Esophagus squamous epithelium (tissue), 5 donors: ENCODE data around the gene HPSE2. TPM values are rescaled to one million over a fixed set of nuclear protein-coding genes. Genes with fewer than 3 reads are reported as not detected.

Experiments
- DNase-seq: peaks from one replicate; lab custom pipeline; 2025; lab: John Stamatoyannopoulos, UW
- H3K27ac ChIP-seq, 4 donors: fragments of 200-600 bp; sonication (generic); one replicate each; pipeline ENCODE4 v1.5.1; 2016 to 2019; ENCODE audit warnings: mild to moderate bottlenecking in 1 of 4
- H3K27me3 ChIP-seq, 4 donors: fragments of 200-600 bp; sonication (generic); 1 replicate in 3 of 4; 2 replicates in 1 of 4; pipeline versions ENCODE4 v1.5.1 to v1.6.0; 2017 to 2021; ENCODE audit warnings: antibody characterized with exemption in 1 of 4
- H3K36me3 ChIP-seq, 3 donors: fragments of 200-600 bp; sonication (generic); one replicate each; pipeline ENCODE4 v1.5.1; 2016 to 2019
- H3K4me1 ChIP-seq, 3 donors: fragments of 200-600 bp; sonication (generic); one replicate each; pipeline ENCODE4 v1.5.1; 2017 to 2019
- H3K4me3 ChIP-seq, 4 donors: fragments of 200-600 bp; sonication (generic); 1 replicate in 3 of 4; 2 replicates in 1 of 4; pipeline ENCODE4 v1.5.1; 2016 to 2019; ENCODE audit warnings: mild to moderate bottlenecking in 2 of 4, moderate library complexity in 1 of 4
- H3K9me3 ChIP-seq, 3 donors: fragments of 200-600 bp; sonication (generic); one replicate each; pipeline ENCODE4 v1.5.1; 2016 to 2019
- POLR2A ChIP-seq, 4 donors: fragments of 450-650 bp; IDR thresholded peaks; one replicate each; pipeline ENCODE4 v1.6.1; 2017; ENCODE audit warnings: antibody characterized with exemption in 4 of 4, mild to moderate bottlenecking in 4 of 4, moderate library complexity in 3 of 4
- WGBS, 2 donors: methylation state at CpG; one replicate each; pipeline ENCODE4 v1.1.5; 2018; 5-methylcytosine and 5-hydroxymethylcytosine counted together
- intact Hi-C: fragments of 100-400 bp; cut with DNase I; formaldehyde crosslinking; loops from one replicate; pipeline ENCODE4 v1.15.0; 2022
- total RNA-seq, 4 donors: library from RNA; depleted of rRNA; stranded (reverse); fragments of >200 nt; gene quantifications; one replicate each; pipeline ENCODE4 v1.1.0, GENCODE V29; 2016
- TF ChIP-seq, protein P1 (sequence below), 6 experiments: fragments of 450-650 bp in 4 of 6; fragments of 200-600 bp in 2 of 6; sonication (generic) in 2 of 6; IDR thresholded peaks; one replicate each; pipeline ENCODE4 v1.5.1; 2016 to 2019; ENCODE audit warnings: antibody characterized with exemption in 6 of 6, mild to moderate bottlenecking in 4 of 6, moderate library complexity in 4 of 6
- donor health status: DM: yes; HTN: yes; CAD: no.

HPSE2 gene
- total RNA-seq, 4 donors from 2014 or later, result 0.47 to 5.3 (median 2.6) TPM

DNA sequence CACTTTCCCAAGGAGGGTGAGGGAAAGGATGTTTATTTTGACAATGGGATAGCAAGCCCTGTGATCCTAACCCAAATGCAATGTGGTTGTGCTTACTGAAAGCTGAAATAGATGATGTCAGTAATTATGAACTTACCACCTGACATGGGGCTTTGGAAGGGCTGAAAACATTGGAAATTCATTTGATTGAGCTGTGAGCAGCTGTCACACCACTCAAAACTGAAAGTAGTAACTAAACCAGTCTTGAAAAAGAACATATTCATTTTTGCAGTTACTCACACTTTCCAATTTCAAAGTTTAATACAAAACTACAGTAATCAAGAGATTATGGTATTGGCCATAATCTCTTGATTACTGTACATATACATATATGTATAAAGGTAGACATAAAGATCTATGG lies 633.4 kb downstream of the HPSE2 start:
- TF ChIP-seq POLR2A (IDR thresholded peaks at IDR 0.05), result no peak
- TF ChIP-seq, protein P1, sequence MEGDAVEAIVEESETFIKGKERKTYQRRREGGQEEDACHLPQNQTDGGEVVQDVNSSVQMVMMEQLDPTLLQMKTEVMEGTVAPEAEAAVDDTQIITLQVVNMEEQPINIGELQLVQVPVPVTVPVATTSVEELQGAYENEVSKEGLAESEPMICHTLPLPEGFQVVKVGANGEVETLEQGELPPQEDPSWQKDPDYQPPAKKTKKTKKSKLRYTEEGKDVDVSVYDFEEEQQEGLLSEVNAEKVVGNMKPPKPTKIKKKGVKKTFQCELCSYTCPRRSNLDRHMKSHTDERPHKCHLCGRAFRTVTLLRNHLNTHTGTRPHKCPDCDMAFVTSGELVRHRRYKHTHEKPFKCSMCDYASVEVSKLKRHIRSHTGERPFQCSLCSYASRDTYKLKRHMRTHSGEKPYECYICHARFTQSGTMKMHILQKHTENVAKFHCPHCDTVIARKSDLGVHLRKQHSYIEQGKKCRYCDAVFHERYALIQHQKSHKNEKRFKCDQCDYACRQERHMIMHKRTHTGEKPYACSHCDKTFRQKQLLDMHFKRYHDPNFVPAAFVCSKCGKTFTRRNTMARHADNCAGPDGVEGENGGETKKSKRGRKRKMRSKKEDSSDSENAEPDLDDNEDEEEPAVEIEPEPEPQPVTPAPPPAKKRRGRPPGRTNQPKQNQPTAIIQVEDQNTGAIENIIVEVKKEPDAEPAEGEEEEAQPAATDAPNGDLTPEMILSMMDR (IDR thresholded peaks at IDR 0.05), result no peak
- no peaks in the 10 kb centered on the region for H3K9me3 ChIP-seq
- H3K4me3 ChIP-seq, result no peak overlapping the region
- peaks cover 0 to 3% (median 0%) of the 10 kb centered on the region in 4 donors for H3K27me3 ChIP-seq
- H3K27ac ChIP-seq, result no peak overlapping the region
- no peak for DNase-seq
- intact Hi-C loops, result no loop called here
- H3K36me3 ChIP-seq, result no peaks in the 10 kb centered on the region
- no peaks in the 10 kb centered on the region for H3K4me1 ChIP-seq

DNA sequence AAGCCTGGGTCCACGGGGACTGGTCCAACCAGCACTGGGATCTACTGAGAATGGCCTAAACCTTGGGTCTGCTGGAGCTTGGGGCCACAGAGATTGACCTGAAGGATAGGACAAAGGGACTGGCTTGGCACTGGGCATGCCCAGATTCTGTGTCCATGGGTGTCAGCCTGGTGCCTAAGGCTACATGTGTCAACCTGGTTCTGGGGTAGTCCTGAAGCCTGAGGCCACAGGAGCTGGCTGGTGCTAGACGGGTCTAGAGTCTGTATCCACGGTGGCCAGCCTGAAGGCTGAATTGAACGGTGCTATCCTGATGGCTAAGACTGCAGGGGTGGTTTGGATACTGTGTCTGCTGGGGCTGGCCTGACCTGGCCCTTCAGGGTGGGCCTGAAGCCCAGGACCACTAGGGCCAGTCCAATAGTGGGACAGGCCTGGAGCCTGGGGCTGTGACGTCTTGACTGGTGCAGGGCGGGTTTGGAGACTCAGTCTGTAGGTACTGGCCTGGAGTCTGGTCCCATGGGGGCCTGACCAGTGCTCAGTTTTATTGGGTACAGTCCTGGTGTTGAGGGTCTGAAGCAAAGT lies 636.5 kb downstream of the HPSE2 start:
- TF ChIP-seq, protein P1 (IDR thresholded peaks at IDR 0.05), result no peak
- no peak for TF ChIP-seq POLR2A (IDR thresholded peaks at IDR 0.05)
- Histone ChIP-seq H3K4me1 (no peaks in the 10 kb centered on the region), H3K9me3 (no peaks in the 10 kb centered on the region), H3K27me3 (no peaks in the 10 kb centered on the region), H3K36me3 (no peaks in the 10 kb centered on the region), H3K27ac (no peak overlapping the region), H3K4me3 (no peak overlapping the region)
- no peak for DNase-seq
- 62% methylated on average over 2 of the region's 6 CpGs; no CpG with 5 or more reads in 1 of the 2 donors for WGBS, 2 donors
- intact Hi-C loops, result no loop called here

DNA sequence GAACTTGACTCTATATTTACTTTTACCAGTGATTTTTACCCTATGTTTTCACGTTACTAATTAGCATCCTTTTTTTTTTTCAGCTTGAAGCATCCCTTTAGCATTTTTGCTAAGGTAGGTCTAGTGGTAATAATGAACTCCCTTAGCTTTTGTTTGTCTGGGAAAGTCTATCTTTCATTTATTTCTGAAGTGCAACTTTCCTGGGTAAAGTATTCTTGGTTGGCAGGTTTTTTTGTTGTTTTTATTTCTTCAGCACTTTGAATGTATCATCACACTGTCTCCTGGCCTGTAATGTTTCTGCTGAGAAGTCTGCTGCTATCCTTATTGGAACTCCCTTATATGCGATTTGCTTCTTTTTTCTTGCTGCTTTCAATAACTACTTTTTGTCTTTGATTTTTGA lies 639.2 kb downstream of the HPSE2 start:
- no peaks in the 10 kb centered on the region for H3K9me3 ChIP-seq
- no peak overlapping the region for H3K4me3 ChIP-seq
- intact Hi-C loops, result no loop called here
- no peak overlapping the region for H3K27ac ChIP-seq
- 78 to 88% methylated on average over 2 of the region's 2 CpGs for WGBS, 2 donors
- DNase-seq, result no peak
- TF ChIP-seq POLR2A (IDR thresholded peaks at IDR 0.05), result no peak
- TF ChIP-seq, protein P1 (IDR thresholded peaks at IDR 0.05), result no peak
- no peaks in the 10 kb centered on the region for H3K4me1 ChIP-seq
- H3K27me3 ChIP-seq, result no peaks in the 10 kb centered on the region
- no peaks in the 10 kb centered on the region for H3K36me3 ChIP-seq

DNA sequence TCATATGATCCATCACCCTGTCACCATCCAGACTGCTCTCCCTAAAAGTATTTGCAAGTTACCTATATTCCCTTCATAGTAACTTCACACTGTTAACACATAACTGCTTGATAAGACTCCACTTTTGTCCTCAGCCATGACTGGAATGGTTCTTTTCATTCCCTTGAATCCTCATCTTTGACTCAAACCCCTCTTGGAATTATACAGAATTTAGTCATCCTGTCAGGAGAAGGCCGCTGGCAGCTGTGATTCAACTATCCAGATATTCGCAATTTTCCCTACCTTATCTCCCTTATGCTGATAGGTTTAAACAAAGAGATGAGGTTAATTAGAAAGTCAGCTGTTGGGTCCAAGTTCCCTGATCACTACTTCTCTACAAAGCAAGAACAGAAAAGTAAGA lies 646.0 kb downstream of the HPSE2 start:
- H3K4me3 ChIP-seq, result no peak overlapping the region
- no peak for DNase-seq
- H3K27ac ChIP-seq, result no peak overlapping the region
- no peaks in the 10 kb centered on the region for H3K27me3 ChIP-seq
- H3K9me3 ChIP-seq, result no peaks in the 10 kb centered on the region
- H3K36me3 ChIP-seq, result no peaks in the 10 kb centered on the region
- H3K4me1 ChIP-seq, result peaks cover 0 to 14% (median 3%) of the 10 kb centered on the region in 3 donors
- intact Hi-C loops, result no loop called here
- TF ChIP-seq, protein P1 (IDR thresholded peaks at IDR 0.05), result no peak
- no peak for TF ChIP-seq POLR2A (IDR thresholded peaks at IDR 0.05)
- WGBS, 2 donors, result 77 to 87% methylated on average over 2 of the region's 2 CpGs

DNA sequence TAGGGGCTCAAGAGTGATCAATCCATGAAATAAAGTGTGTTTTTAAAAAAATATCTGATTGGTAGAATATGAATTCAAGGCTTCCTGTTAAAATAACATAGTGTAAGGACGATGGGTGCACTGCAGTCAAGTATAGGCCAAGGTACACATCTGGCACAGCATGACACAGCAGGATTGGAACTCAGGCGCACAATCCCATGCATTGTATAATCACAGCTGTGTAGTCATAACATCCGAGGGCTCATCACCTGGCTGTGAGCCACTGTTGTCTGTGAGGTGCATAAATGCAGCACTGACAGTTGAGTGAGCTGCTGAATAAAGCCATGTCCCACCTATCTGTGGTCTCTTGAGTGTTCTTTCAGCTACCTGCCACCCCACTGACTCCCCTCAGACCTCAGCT lies 646.6 kb downstream of the HPSE2 start:
- H3K4me3 ChIP-seq, result no peak overlapping the region
- TF ChIP-seq, protein P1 (IDR thresholded peaks at IDR 0.05), result no peak
- no peak for TF ChIP-seq POLR2A (IDR thresholded peaks at IDR 0.05)
- H3K27me3 ChIP-seq, result no peaks in the 10 kb centered on the region
- no peak overlapping the region for H3K27ac ChIP-seq
- peaks cover 0 to 14% (median 3%) of the 10 kb centered on the region in 3 donors for H3K4me1 ChIP-seq
- no peak for DNase-seq
- 49 to 54% methylated on average over 3 of the region's 3 CpGs for WGBS, 2 donors
- H3K36me3 ChIP-seq, result no peaks in the 10 kb centered on the region
- intact Hi-C loops, result no loop called here
- H3K9me3 ChIP-seq, result no peaks in the 10 kb centered on the region
